Measurements from ENCODE around the gene MTHFD2L.
"Not testable (repeated sequence)": the region's sequence is repeated elsewhere in the genome, so short reads cannot be mapped to it uniquely, and the experiment has no call there.

Gene MTHFD2L

DNA sequence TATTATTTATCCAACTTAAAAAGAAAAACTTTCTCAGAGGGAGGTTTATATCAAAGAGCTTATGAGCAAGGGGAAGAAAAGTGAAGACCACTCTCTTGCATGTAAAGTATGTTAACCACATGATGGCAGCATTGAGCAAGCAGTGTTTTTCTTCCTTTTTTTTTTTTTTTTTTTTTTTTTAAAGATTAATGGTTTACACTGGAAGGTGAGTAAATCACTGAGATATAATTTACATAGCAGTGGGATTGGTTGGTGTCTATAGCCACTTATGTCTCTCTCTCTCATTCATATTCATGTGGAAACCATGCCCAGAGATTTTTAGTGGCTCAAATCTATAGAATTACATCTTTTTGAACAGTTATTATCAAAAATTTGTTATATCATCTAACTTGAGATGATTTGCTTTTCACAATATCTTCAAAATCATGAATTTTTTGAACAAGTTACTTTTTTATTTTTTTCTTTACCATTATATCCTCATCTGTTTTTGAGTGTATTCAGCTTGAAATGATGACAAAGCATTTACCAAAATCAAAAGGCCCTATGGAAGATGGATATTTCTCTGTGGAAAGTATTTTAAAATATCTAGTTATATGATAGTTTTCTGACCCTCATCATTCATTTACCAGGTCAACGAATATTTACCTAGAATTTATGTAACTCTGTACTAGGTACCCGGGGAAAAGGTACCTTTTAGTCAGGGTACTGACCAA, 31.6 kb downstream of the MTHFD2L start:
- peak; percentile 26 for DNase-seq (ENCODE audit: low spot score)

DNA sequence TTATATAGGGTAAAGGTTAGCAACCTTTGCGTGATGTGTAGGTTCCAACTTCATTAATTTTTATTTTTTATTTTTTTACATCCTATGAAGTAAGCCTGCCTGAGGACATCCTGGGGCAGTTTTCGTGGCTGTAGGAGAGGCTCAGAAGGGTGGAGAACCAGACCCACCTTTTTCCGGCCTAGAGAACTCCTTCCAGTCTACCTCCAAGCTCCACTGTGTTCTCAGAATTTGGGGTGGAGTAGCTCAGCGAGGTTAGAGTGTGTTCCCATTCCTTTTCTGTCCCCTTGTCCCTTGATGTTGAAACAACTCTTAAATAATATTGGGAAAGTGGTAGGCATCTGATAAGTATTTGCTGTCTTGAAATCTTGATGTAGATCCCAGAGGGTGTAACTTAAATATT, 32.4 kb downstream of the MTHFD2L start:
- DNase-seq (ENCODE audit: low spot score) = no peak

DNA sequence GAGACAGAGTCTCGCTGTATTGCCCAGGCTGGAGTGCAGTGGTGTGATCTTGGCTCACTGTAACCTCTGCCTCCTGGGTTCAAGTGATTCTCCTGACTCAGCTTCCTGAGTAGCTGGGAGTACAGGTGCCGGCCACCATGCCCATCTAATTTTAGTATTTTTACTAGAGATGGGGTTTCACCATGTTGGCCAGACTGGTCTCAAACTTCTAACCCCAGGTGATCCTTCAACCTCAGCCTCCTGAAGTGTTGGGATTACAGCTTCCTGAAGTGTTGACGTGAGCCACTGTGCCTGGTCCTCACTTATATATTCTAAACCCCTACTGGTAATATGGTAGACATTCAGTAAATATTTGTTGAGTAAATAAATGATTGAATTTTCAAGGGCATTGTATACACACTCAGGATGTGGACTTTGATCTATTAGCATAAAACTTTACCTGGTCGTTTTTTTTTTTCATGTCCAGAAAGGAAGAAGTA, 33.0 kb downstream of the MTHFD2L start:
- DNase-seq (ENCODE audit: low spot score) = no peak

DNA sequence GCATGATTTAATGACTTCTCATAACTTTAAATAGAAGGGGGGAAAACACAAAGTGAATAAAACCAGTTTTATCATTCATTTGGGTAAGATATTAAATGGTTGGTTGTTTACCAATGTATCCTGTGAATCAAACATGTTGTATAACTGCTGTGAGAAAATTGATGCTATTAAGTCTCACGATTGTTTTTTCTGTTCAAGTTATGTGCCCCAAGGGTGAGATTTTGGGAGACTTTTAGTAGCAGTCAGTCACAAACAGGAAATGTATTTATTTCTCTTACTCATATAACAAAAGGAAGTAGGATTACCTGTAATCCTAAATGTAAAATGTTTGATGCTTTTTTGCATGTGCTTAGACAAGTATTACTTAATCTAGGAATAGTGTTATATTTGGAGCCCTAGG, 39.2 kb downstream of the MTHFD2L start:
- DNase-seq (ENCODE audit: low spot score) = no peak

DNA sequence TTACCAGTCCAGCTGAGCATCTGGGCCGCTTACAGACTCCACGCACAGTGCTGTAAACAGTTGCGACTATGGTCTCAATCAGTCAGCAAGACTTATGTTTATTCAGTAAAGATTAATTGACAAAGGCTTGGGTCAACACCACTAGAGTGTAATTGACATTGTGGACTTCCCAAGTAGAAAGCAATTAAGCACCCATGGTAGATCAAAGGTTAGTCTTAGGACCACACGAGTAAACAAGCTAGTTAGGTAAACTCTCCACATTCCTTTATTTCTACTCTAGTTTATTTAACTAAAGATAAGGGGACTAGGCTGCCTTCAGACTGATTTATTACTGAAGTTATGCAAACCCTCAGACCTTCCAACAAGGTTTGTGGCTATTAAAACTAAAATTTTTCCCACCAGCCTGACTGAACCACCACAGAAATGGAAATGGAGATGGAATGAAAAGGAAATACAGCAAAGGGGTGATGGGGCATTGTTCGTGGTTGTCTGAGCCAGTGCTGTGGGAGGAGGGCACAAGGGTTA, 44.2 kb downstream of the MTHFD2L start:
- DNase-seq (ENCODE audit: low spot score) = no peak

DNA sequence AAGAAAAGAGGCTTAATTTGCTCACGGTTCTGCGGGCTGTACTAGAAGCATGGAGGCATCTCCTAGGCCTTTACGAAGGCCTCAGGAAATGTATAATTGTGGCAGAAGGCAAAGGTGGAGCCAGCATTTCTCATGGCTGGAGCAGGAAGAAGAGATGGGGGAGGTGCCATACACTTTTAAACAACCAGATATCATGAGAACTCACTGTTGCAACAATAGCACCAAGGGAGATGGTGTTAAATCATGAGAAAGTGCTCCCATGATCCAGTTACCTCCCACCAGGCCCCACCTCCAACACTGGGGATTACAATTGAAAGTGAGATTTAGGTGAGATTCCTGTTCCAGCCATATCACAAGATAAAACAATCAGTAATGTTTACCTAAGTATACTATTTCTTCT, 45.5 kb downstream of the MTHFD2L start:
- DNase-seq (ENCODE audit: low spot score) = no peak

DNA sequence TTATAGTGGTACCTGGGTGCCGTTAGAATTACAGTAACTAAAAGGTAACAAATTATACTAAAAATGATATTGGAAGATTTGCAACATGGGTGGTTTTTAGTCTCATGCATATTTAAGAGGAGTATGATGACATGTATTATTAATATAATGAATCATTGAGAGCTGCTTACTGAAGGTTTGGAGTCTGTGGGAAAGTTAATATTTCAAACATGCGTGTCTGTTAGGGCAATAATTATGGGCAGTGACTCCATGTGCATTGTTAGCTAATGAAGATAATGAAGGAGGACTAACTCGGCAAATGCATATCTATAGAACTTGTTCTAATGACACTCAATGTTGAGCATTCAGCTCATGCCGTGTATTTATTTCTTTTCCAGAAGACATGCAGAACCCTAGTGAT, 47.1 kb downstream of the MTHFD2L start:
- no peak for DNase-seq (ENCODE audit: low spot score)

DNA sequence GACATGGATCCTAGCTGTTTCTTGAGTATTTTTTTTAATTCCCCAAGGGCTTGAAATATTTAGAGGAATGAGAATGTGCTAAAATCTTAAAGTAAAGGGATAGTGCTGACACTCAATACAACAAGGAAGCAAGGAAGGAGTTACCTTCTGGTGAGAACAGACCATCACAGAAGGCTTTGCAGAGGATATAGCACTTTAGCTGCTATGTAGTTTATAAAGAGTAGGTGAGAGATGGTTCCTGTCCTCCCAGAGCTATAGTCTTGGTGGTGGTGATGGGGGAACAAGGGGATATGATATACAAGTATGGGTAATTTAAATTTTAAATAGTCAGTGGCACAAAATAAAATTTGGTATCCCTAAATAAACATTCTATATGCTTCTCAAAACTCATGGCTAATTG, 47.6 kb downstream of the MTHFD2L start:
- DNase-seq (ENCODE audit: low spot score) = no peak

DNA sequence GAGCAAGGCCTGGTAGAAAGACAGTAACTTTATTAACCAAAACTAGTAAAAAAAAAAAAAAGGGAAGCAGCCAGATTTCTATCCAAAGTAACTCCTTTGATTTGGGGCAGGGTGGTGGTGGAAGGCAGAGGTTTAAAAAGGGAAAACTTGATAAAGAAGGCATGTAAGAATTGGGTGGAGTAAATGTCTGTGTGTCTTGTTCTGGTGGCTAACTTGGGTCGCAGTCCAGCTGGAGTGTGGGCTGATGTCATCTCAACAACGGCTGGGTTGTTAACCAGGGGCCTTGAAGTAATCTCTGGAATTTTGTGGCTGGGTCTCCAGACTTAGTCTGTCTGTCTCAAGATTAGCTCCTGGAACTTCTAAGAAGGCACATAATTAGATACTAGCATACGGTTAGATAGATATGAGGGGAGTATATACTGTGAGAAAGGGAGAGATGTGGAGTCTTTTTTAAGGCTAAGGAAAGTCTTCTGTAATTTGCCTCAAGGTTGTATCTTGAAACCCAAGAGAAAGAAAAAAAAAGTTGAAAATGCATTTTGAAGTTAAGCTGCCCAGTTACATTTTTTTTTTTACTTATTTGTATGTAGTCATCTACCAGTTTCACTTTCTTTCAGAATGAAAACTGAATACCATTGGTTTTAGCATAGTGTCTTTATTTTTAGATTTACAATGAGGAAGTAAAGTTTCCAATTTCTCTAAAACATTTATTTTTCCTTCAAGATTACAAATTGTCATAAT, 48.3 kb downstream of the MTHFD2L start:
- DNase-seq (ENCODE audit: low spot score) = peak; percentile 10

DNA sequence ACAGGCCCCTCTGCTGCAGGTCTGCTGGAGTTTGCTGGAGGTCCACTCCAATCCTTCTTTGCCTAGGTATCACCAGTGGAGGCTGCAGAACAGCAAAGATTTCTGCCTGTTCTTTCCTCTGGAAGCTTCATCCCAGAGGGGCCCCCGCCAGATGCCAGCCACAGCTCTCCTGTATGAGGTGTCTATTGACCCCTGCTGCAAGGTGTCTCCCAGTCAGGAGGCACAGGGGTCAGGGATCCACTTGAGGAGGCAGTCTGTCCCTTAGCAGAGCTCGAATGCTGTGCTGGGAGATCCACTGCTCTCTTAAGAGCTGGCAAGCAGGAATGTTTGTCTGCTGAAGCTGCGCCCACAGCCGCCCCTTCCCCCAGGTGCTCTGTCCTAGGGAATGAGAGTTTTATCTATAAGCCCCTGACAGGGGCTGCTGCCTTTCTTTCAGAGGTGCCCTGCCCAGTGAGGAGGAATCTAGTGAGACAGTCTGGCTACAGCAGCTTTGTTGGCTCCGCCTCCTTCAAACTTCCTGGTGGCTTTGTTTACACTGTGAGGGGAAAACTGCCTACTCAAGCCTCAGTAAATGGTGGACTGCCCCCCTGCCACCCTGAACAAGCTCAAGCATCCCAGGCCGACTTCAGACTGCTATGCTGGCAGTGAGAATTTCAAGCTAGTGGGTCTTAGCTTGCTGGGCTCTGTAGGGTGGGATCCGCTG, 56.7 kb downstream of the MTHFD2L start:
- DNase-seq (ENCODE audit: low spot score) = not testable (repeated sequence)

DNA sequence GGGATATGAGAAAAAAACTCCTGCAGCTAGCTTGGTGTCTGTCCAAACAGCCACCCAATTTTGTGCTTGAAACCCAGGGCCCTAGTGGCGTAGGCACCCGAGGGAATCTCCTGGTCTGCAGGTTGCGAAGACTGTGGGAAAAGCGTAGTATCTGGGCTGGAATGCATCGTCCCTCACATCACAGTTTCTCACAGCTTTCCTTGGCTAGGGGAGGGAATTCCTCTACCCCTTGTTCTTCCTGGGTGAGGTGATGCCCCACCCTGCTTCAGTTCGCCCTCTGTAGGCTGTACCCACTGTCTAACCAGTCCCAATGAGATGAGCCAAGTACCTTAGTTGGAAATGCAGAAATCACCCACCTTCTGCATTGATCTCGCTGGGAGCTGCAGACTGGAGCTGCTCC, 57.3 kb downstream of the MTHFD2L start:
- DNase-seq (ENCODE audit: low spot score) = not testable (repeated sequence)

DNA sequence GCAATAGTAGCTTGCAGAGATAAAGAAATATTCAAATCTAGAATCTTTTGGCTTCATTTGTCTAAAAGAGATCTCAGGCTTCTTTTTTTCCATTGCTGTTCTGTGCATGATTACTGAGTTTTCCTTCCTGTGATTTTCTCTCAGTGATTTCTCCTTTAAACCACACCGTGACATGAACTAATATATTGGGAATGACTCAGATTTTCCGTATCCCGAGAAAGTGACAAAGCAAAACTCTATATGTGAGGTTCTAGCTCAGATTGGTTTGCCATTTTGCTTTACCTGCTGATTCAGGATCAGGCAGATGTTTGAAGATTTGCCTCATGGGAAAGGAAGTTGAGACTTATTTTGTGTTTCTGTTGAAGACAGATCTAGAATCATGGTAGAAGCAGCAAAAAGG, 59.4 kb downstream of the MTHFD2L start:
- DNase-seq (ENCODE audit: low spot score) = no peak

DNA sequence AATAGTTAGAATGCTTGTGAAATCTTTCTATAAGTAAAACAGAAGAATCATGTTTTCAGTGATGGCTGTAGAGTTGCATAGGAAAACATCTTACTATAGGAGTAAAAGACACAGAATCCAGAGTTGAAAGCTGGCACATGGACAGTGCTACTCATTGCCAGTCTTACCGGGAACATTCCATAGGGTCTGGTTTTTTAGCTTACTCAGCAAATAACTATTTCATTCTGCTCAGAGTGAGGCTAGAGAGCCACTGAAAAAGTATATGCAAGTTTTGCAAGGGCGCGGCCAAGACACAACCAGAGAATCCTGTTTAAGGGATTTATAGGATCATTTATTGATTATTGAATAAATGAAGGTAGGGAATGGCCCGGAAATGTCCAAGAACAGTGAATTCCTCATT, 60.3 kb downstream of the MTHFD2L start:
- DNase-seq (ENCODE audit: low spot score) = no peak

DNA sequence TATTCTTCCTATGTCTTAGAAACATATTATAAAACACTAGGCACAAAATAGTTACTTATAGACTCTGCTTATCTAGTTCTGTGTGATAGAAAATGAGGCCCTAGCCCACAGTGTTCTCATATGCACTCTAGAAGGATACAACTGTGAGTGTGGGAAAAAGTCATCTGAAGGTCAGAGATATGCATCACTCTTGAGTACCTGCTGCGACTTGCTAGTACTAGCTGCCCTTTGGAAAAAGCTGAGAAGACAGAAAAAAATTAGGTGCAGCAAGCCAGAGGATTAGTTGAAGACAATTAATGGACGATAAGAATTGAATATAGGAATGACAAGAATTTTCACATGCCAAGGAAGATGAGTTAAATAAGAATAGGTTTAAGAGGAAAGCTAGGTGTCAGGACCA, 61.3 kb downstream of the MTHFD2L start:
- DNase-seq (ENCODE audit: low spot score) = no peak

DNA sequence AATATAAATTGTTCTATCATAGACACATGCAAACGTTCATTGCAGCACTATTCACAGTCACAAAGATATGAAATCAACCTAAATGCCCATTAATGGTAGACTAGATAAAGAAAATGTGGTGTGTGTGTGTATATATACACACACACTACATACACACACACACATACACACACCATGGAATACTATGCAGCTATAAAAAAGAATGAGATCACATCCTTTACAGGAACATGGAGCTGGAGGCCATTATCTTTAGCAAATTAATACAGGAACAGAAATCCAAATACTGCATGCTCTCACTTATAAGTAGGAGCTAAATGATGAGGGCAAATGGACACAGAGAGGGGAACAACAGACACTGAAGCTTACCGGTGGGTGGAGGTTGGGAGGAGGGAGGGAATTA, 65.2 kb downstream of the MTHFD2L start:
- DNase-seq (ENCODE audit: low spot score) = no peak

DNA sequence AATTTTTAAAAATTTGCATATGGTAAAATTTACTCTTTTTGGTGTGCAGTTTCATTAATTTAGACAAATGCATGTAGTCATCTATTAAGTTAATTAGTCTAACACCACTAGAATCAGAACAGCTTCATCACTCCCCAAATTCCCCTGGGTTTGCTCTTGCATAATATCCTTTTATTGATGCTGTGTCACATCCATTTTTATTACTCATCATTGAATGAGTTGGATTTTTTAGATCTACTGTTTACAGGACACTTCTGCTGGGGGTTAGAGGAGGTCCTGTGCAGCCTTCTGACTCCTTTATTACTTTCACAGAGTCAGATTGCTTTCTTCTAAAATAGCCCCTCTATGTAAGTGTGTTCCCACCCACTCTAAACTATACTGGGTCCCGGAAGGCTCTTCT, 65.9 kb downstream of the MTHFD2L start:
- no peak for DNase-seq (ENCODE audit: low spot score)

DNA sequence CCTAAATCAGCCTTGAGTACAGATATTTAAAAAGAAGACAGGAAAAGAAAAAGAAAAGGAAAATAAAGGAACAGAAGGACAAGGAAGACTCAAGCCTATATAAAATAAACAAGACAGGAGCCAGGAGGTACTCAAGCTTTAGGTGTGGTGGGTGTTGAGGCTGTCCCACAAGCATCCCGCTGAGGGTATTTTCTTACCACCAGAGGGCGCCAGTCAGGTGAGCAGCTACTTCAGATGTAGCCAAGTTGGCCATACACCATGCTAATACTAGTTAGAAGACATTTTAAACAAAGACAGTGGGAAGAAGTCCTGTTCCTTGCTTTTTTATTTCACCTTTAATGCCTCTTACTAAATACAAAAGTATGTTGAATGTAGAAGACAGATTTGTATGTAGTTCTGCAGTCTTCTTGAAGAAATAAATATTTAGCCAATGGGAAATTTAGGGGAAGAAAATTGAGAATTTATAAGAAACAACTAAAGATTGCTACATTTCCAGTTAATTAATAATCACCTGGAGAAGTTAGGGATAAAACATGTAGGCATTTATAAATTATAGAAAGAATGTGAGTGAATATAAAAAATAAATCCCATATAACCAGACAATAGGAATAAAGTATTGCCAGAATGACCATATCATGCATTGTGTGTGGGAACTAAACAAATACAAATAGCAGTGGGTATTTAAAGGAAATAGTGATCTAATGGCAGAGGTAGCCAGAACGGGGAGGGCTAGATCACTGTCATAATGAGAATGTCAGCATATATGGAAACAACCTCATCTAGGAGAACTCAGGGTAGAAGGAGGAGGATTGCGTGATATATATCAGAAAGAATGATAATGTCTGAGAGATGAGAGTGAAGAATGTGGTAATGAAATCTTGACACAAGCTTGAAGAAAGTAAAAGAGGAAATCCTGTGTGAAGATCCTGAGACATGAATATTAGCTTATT, 71.0 kb downstream of the MTHFD2L start:
- DNase-seq (ENCODE audit: low spot score) = peak; percentile 52

DNA sequence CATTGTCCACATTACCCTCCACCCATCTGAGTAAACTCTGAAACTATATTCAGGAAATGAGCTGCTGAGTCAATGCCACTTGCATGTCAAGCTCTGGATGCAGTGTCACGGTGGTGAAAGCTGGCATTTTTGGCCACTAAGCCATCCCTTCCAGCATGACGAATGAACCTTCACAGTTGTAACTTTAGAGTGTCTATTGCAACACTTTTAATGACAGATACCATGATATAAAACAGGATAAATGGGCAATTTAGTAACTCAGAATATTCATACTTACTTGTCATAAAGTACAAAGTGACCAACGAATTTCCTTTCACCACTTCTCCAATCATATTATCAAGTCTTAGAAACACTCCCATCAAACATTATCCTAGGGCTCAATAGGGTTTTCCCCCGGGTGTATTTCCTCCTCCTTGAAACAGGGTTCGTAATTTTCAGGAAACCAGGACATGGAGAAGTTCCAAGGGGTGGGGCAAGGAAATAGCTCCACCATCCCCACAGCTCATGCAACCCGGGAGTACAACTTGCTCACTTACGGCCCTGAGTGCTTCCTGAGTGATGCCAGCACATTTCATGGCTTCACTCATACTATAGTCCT, 73.1 kb downstream of the MTHFD2L start:
- peak; percentile 13 for DNase-seq (ENCODE audit: low spot score)

DNA sequence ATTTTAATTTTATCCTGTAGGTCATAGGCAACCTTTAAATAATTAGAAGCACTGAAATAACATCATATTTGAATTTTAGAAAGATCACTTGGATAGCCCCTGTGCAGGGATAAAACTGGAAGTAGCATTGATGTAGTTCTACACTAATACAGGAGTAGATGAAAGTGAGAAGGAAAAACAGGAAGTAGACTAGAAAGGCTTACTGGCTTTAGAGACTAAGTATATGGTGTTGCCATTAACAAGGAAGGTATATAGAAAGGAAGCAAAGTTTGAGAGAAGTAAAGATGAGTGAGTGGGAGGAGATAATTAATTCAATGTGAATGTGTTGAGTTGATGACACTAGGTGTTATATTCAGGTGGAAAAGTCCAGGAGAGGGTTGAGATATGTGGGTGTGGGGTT, 77.2 kb downstream of the MTHFD2L start:
- DNase-seq (ENCODE audit: low spot score) = no peak

DNA sequence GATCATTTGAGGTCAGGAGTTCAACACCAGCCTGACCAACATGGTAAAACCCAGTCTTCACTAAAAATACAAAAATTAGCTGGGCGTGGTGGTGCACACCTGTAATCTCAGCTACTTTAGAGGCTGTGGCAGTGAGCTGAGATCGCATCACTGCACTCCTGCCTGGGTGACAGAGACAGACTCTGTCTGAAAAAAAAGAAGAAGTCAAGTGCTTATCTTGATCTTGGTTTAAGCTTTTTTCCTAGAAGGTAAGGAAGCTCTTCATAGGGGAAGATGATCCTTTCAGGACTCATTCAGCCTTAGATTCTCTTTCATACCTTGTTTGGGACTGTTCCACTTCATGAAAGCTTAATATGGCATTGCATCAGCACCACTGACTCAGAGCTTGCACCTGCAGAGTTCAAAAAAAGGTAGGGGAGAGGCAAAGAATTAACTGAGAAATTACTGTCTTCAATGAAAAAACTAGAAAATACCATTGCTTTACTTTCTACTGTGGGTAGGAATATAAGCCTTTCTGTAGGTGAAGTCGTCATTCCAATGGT, 79.6 kb downstream of the MTHFD2L start:
- DNase-seq (ENCODE audit: low spot score) = no peak

DNA sequence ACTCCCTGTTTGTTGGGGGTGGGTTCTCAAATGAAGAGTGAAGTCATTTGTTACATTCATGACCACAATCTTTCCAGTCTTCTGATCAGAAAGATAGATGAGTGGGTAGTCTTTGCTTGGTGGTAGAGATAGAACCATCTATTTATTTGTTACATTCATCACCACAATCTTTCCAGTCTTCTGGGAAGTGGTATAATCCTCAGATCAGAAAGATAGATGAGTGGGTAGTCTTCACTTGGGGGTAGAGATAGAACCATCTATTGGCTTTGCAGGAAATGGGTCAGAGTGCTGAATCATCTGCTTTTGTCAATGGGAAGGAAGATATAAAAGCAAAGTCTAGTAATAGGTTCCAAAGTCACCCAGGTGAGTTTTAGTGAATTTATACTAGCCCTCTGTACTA, 86.1 kb downstream of the MTHFD2L start:
- DNase-seq (ENCODE audit: low spot score) = no peak

Measured in AG08396 (cell line).